NCI-H1417 (cell line): ENCODE measurements around the gene PDE6C.
A peak's percentile ranks its signal among the peaks of the same experiment; 100 is the strongest.

Experiments
- DNase-seq, 3 experiments: peaks; one replicate each; lab custom pipeline; 2025; lab: John Stamatoyannopoulos, UW

PDE6C gene

GRCh38 chr10:93702210-93703001, 90.1 kb downstream of the PDE6C start, which contains the start of gene FRA10AC1:
Gene FRA10AC1 (minus strand): TSS chr10:93702592. CDS start chr10:93700106, 2,486 bp downstream.
- peak; percentile 83 to 93 (median 89) for DNase-seq

GRCh38 chr10:93703066-93703465, 90.7 kb downstream of the PDE6C start:
- peak; percentile 35 to 80 (median 64) for DNase-seq

GRCh38 chr10:93703841-93704240, 91.5 kb downstream of the PDE6C start:
- peak in 1 of 3 experiments; percentile 17 for DNase-seq

- DNase-seq: no peak
Measured at GRCh38 chr10:93704451-93704850, 92.1 kb downstream of the PDE6C start.

- no peak for DNase-seq
Measured at GRCh38 chr10:93707623-93708022, 95.3 kb downstream of the PDE6C start.

- DNase-seq: peak in 1 of 3 experiments; percentile 8
Measured at GRCh38 chr10:93710333-93710909, 98.1 kb downstream of the PDE6C start.

GRCh38 chr10:93711891-93712290, 99.6 kb downstream of the PDE6C start:
- no peak for DNase-seq

GRCh38 chr10:93712593-93712992, 100.3 kb downstream of the PDE6C start:
- no peak for DNase-seq

GRCh38 chr10:93715345-93715744, 103.0 kb downstream of the PDE6C start:
- no peak for DNase-seq
